ENCODE measurements around the gene SULF2. TPM values are rescaled to one million over a fixed set of nuclear protein-coding genes. Genes with fewer than 3 reads are reported as not detected.
A peak's percentile ranks its signal among the peaks of the same experiment; 100 is the strongest.
"Not testable (repeated sequence)": the region's sequence is repeated elsewhere in the genome, so short reads cannot be mapped to it uniquely, and the experiment has no call there.

Gene SULF2
- total RNA-seq = 1 to 10 TPM in 1 of 2 donors, not detected in 1; 2.1 TPM

DNA sequence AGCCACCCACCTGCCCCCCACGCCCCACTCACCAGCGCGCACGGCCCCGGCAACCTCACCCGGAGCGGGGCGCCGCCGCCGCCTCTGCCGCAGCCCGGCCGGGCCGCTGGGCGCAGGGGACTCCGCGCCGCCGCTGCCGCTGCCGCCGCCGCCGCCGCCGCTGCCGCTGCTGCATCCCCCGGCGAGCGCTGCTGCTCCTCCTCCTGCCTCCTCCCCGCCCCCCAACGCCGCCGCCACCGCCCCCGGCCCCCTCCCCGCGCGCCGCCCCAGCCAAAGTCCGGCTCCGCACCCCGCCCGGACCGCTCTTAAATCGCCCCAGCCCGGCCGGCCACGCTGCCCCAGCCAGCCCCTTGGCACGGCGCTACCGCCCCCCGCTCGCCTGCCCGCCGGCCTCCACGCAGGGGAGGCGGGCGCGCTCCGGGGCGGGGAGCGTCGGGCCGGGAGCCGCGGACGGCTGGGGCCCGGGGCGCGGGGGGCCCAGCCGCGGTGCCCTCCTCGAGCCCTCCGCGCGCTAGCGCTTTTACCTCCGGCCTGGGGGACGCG lies at the start of gene SULF2:
SULF2 (minus strand) TSS at position 171 of the 543 bp plus-strand sequence. CDS start 28,118 bp downstream, outside the sequence.
- peak in 1 of 2 donors; percentile 4 for ATAC-seq
- Mint-ChIP-seq H3K9me3 (no peaks in the 10 kb centered on the region), H3K4me1 (ENCODE audit: low read depth in 2 of 2) (peaks cover 0 to 5% of the 10 kb centered on the region in 2 donors)

DNA sequence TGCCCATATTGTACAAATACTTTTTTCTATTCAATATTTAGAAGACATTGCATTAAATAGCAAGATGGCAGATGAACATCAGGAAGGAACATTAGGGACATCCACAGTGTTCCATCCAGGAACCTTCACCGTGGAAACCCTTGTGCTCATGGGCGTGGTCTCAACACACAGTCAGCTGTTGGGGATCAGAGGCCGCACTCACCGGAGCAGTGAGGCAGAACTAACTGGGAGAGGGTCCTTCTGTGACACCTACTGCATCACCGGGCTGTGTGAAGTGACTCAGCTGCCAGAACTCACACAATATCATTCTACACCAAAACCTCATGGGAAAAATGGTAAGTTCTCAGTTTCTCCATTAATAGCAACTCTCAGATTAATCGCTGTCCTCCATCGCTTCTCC lies 46.4 kb upstream of the SULF2 start:
- not testable (repeated sequence) for H3K4me1 Mint-ChIP-seq (ENCODE audit: low read depth in 2 of 2); ATAC-seq; H3K27me3 Mint-ChIP-seq; H3K9me3 Mint-ChIP-seq; H3K36me3 Mint-ChIP-seq; H3K27ac Mint-ChIP-seq; H3K4me3 Mint-ChIP-seq; DNase-seq (ENCODE audit: low spot score)

More for the DNA sequence above, at the start of gene SULF2:
- DNase-seq (ENCODE audit: low spot score) = no peak
- Mint-ChIP-seq H3K27me3 (peaks cover 39 to 49% of the 10 kb centered on the region in 2 donors), H3K36me3 (no peaks in the 10 kb centered on the region), H3K4me3 (peak within 1 kb of the TSS; percentile 54), H3K27ac (no peak within 1 kb of the TSS)

DNA sequence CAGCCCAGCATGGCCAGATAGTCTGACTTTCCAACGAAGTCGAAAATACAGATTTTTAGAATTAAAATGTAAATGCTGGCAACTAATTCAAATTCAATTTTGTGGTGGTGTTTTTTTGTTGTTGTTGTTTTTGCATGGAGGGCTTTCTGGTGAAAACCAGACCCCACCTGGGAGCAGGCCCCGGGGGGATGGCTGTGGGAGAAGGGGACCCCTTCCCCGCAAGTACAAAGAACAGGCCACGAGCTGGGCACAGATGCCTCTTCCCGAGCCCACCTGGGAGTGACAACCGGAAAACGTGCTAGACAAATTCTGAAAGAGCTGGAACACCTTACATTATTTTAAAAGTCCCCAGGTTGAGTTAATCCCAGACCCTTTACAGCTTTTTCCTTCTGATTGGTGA lies 41.4 kb upstream of the SULF2 start:
- not testable (repeated sequence) for H3K9me3 Mint-ChIP-seq; DNase-seq (ENCODE audit: low spot score); H3K36me3 Mint-ChIP-seq; H3K27ac Mint-ChIP-seq; H3K27me3 Mint-ChIP-seq; H3K4me1 Mint-ChIP-seq (ENCODE audit: low read depth in 2 of 2); ATAC-seq; H3K4me3 Mint-ChIP-seq

DNA sequence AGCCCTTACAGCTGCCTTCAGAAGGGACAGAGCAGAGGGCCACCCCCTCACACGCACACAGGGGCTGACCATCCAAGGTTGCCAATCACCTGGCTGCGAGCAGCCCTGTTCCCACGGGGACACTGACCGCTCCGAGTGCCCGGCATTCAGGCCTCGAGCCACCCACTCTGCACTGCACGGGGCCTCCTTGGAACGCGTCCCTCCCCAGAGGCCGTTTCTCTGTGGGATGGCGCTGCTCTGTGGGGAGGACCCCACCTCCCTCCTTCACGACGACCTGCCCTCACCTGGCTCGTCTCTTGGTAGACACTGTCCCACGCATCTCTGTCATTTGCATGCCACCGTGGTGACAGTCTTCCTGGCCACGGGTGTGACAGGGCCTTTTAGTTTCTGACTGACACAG lies 40.7 kb upstream of the SULF2 start:
- H3K27ac Mint-ChIP-seq = not testable (repeated sequence)
- ATAC-seq = peak; percentile 37 to 50

DNA sequence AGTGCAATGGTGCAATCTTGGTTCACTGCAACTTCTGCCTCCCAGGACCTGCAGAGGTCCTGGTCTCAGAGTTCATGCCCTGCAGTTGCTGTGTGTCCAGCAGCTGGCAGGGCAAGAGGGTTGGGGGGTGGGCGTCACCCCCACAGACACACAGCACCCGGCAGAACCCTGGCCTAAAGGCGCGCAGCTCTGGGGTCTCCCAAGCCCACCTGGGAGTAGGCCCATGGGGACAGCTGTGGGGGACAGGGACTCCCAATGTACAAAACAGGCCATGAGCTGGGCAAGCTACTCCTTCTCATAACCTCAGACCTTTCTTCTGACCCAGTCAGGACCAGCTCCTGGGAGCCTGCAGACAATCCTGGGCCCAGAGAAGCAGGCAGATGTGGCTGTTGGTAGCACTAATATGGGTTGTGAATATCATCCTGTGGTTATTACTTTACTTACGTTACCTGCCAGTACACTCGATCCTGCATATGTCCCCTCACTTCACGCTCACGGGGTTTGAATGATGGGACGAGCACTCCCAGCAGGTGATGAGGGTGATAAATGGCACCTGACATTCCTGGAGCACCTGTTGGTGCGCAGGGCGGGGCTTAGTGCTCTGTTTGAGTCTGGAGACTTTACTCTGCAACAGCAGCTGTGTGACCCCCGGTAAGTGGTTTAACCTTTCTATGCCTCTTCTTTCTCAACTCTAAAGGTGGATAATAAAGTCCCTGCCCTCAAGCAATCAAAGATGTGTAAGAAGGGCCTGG lies 39.9 kb upstream of the SULF2 start:
- ATAC-seq (no peak), DNase-seq (ENCODE audit: low spot score) (no peak)
- H3K27me3 Mint-ChIP-seq = peaks cover 6 to 17% of the 10 kb centered on the region in 2 donors
- H3K4me1 Mint-ChIP-seq (ENCODE audit: low read depth in 2 of 2) = no peaks in the 10 kb centered on the region
- H3K9me3 Mint-ChIP-seq = no peaks in the 10 kb centered on the region
- H3K36me3 Mint-ChIP-seq = no peaks in the 10 kb centered on the region
- no peak overlapping the region for H3K27ac Mint-ChIP-seq
- no peak overlapping the region for H3K4me3 Mint-ChIP-seq

More for the DNA sequence above, 40.7 kb upstream of the SULF2 start:
- not testable (repeated sequence) for H3K4me1 Mint-ChIP-seq (ENCODE audit: low read depth in 2 of 2); H3K4me3 Mint-ChIP-seq; H3K36me3 Mint-ChIP-seq; H3K27me3 Mint-ChIP-seq; DNase-seq (ENCODE audit: low spot score); H3K9me3 Mint-ChIP-seq

- DNase-seq (ENCODE audit: low spot score); H3K36me3 Mint-ChIP-seq; H3K9me3 Mint-ChIP-seq; H3K27ac Mint-ChIP-seq; H3K4me1 Mint-ChIP-seq (ENCODE audit: low read depth in 2 of 2); ATAC-seq; H3K4me3 Mint-ChIP-seq: not testable (repeated sequence)
- peaks cover 10 to 24% of the 10 kb centered on the region in 2 donors for H3K27me3 Mint-ChIP-seq
Observed at GRCh38 chr20:47823941-47824340, 38.7 kb upstream of the SULF2 start.

DNA sequence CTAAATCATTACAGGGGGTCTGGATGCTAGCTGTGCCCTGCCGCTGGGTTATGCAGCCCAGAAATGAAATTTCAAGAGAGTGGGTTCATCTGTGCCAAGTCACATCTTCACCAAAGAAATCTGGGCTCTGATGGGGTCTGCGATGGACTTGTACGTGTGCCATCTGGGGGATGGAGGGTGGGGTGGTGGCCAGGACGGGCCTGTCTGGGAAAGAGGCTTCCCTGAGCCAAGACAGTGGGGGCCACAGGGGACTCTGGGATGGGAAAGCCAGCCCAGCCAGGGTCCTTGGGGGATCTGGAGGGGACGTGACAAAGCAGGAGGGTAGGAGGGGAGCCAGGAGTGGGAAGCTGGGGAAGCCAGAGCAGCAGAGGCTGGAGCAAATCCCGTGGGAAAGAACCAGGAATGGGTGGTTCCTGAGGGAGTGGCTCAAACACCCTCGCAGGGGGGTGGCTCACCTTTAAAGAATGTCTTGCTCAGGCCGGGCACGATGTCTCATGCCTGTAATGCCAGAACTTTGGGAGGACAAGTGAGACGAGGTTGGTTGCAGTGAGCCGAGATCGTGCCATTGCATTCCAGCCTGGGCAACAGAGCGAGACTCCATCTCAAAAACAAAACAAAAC lies 36.3 kb upstream of the SULF2 start:
- peaks cover 15 to 24% of the 10 kb centered on the region in 2 donors for H3K27me3 Mint-ChIP-seq
- H3K4me1 Mint-ChIP-seq (ENCODE audit: low read depth in 2 of 2) = no peaks in the 10 kb centered on the region
- ATAC-seq (no peak), DNase-seq (ENCODE audit: low spot score) (no peak)
- no peaks in the 10 kb centered on the region for H3K9me3 Mint-ChIP-seq
- no peaks in the 10 kb centered on the region for H3K36me3 Mint-ChIP-seq
- H3K27ac Mint-ChIP-seq = no peak overlapping the region
- H3K4me3 Mint-ChIP-seq = no peak overlapping the region

DNA sequence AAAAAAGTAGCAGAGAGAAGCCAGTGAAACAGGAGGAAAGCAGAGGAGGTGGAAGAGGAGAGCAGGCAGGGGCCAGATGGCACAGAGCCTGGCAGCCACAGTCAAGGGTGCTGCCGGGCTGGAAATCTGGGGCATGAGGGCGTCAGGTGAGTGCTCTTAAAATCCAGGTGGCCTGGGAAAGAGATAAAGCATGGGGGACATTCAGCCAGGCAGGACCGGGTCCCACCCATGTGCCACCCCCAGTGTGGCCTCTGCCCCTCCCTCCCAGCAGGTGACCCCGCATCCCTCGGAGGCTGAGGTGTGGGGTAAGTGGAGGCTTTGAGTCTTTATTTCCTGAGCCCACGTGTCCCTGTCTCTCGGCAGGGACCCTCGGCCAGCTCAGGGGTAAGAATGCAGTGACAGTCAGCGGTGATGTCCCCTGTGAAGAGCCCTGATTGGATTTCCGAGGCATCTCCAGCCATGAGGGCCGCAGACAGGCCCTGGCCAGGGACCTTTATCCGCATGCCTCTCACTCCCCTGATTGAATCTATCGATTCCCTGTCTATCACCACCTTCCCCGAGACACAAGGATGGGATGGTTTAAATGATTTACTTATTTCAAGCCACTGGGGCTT lies 33.8 kb upstream of the SULF2 start:
- DNase-seq (ENCODE audit: low spot score) (no peak), ATAC-seq (peak in 1 of 2 donors; percentile 4)
- Mint-ChIP-seq H3K4me1 (ENCODE audit: low read depth in 2 of 2) (no peaks in the 10 kb centered on the region), H3K27ac (no peak overlapping the region), H3K4me3 (no peak overlapping the region), H3K9me3 (no peaks in the 10 kb centered on the region), H3K27me3 (peaks cover 20 to 38% of the 10 kb centered on the region in 2 donors), H3K36me3 (no peaks in the 10 kb centered on the region)

DNA sequence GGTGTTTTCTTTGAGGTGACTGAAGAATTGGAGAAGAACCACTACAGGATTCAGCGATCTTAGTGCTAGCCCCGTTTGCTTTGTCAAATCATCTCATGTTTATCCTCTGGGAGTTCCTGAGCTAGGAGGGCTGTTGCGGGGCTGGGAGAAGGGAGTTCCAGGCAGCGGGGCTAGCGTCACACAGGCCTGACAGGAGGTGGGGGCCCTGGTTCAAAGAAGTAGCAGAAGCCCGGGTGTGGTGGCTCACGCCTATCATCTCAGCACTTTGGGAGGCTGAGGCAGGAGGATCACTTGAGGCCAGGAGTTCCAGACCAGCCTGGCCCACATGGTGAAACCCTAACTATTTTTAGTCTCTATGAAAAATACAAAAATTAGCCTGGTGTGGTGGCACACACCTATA lies 33.2 kb upstream of the SULF2 start:
- Mint-ChIP-seq H3K27me3 (peaks cover 23 to 39% of the 10 kb centered on the region in 2 donors), H3K27ac (no peak overlapping the region), H3K4me1 (ENCODE audit: low read depth in 2 of 2) (no peaks in the 10 kb centered on the region), H3K36me3 (no peaks in the 10 kb centered on the region), H3K9me3 (no peaks in the 10 kb centered on the region), H3K4me3 (no peak overlapping the region)
- ATAC-seq (no peak), DNase-seq (ENCODE audit: low spot score) (no peak)

- Mint-ChIP-seq H3K4me1 (ENCODE audit: low read depth in 2 of 2) (no peaks in the 10 kb centered on the region), H3K27me3 (peaks cover 23 to 41% of the 10 kb centered on the region in 2 donors), H3K9me3 (no peaks in the 10 kb centered on the region), H3K36me3 (no peaks in the 10 kb centered on the region), H3K4me3 (no peak overlapping the region), H3K27ac (no peak overlapping the region)
- no peak for DNase-seq (ENCODE audit: low spot score)
- ATAC-seq = no peak
Observed at GRCh38 chr20:47818016-47818415, 32.7 kb upstream of the SULF2 start.

- Mint-ChIP-seq H3K27ac (no peak overlapping the region), H3K27me3 (peaks cover 23 to 44% of the 10 kb centered on the region in 2 donors), H3K4me1 (ENCODE audit: low read depth in 2 of 2) (no peaks in the 10 kb centered on the region), H3K36me3 (no peaks in the 10 kb centered on the region), H3K9me3 (no peaks in the 10 kb centered on the region), H3K4me3 (no peak overlapping the region)
- DNase-seq (ENCODE audit: low spot score) = no peak
- ATAC-seq = no peak
Observed at GRCh38 chr20:47817573-47817972, 32.3 kb upstream of the SULF2 start.

GRCh38 chr20:47816487-47817451 lies 31.5 kb upstream of the SULF2 start:
- H3K9me3 Mint-ChIP-seq = no peaks in the 10 kb centered on the region
- no peaks in the 10 kb centered on the region for H3K36me3 Mint-ChIP-seq
- DNase-seq (ENCODE audit: low spot score) (no peak), ATAC-seq (no peak)
- peaks cover 27 to 52% of the 10 kb centered on the region in 2 donors for H3K27me3 Mint-ChIP-seq
- H3K4me3 Mint-ChIP-seq = no peak overlapping the region
- no peak overlapping the region for H3K27ac Mint-ChIP-seq
- H3K4me1 Mint-ChIP-seq (ENCODE audit: low read depth in 2 of 2) = no peaks in the 10 kb centered on the region

GRCh38 chr20:47815866-47816265 lies 30.6 kb upstream of the SULF2 start:
- H3K4me1 Mint-ChIP-seq (ENCODE audit: low read depth in 2 of 2) = no peaks in the 10 kb centered on the region
- no peak for ATAC-seq

More at GRCh38 chr20:47815866-47816265, 30.6 kb upstream of the SULF2 start:
- no peak overlapping the region for H3K4me3 Mint-ChIP-seq
- no peak overlapping the region for H3K27ac Mint-ChIP-seq
- no peaks in the 10 kb centered on the region for H3K9me3 Mint-ChIP-seq
- H3K27me3 Mint-ChIP-seq = peaks cover 33 to 53% of the 10 kb centered on the region in 2 donors
- no peak for DNase-seq (ENCODE audit: low spot score)
- H3K36me3 Mint-ChIP-seq = no peaks in the 10 kb centered on the region
